Thyroid gland (tissue), 4 donors: ENCODE measurements around the gene DHRS4L2. TPM values are rescaled to one million over a fixed set of nuclear protein-coding genes. Genes with fewer than 3 reads are reported as not detected.
"Not testable (repeated sequence)": the region's sequence is repeated elsewhere in the genome, so short reads cannot be mapped to it uniquely, and the experiment has no call there.

Experiments used
- DNase-seq, 2 donors: peaks; one replicate each; pipeline ENCODE4 v3.0.0-alpha.2; 2019
- H3K27ac ChIP-seq, 3 donors: fragments of 200-600 bp; sonication (generic); 1 replicate in 2 of 3; 2 replicates in 1 of 3; pipeline ENCODE4 v1.5.1; 2016 to 2019; ENCODE audit warnings: mild to moderate bottlenecking in 1 of 3, moderate library complexity in 1 of 3
- H3K27me3 ChIP-seq: fragments of 200-600 bp; sonication (generic); one replicate; pipeline ENCODE4 v1.5.1; 2019
- H3K36me3 ChIP-seq, 2 donors: fragments of 200-600 bp; sonication (generic); one replicate each; pipeline ENCODE4 v1.5.1; 2016 to 2019
- H3K4me1 ChIP-seq, 2 donors: fragments of 200-600 bp; sonication (generic); one replicate each; pipeline ENCODE4 v1.5.1; 2017 to 2019
- H3K4me3 ChIP-seq, 3 donors: fragments of 200-600 bp; sonication (generic); replicated peaks in 1 of 3; 1 replicate in 2 of 3; 2 replicates in 1 of 3; pipeline ENCODE4 v1.5.1; 2016; ENCODE audit warnings: mild to moderate bottlenecking in 1 of 3
- H3K9me3 ChIP-seq: fragments of 200-600 bp; sonication (generic); one replicate; pipeline ENCODE4 v1.5.1; 2017
- WGBS, 2 donors: methylation state at CpG; one replicate each; pipeline ENCODE4 v1.1.5; 2017; 5-methylcytosine and 5-hydroxymethylcytosine counted together
- intact Hi-C: fragments of 100-400 bp; cut with DNase I; formaldehyde crosslinking; loops from one replicate; pipeline ENCODE4 v1.15.1; 2023
- total RNA-seq, 4 donors: library from RNA; depleted of rRNA; stranded (reverse); fragments of >200 nt; gene quantifications; one replicate each; pipeline ENCODE4 v1.2.3, GENCODE V29; 2016
- TF ChIP-seq, protein P1 (sequence below), 6 experiments: fragments of 200-600 bp in 3 of 6; fragments of 450-650 bp in 3 of 6; sonication (generic) in 3 of 6; IDR thresholded peaks; one replicate each; pipeline ENCODE4 v1.5.1; 2016 to 2019; ENCODE audit warnings: antibody characterized with exemption in 6 of 6, mild to moderate bottlenecking in 2 of 6, inconsistent platforms in 1 of 6, moderate library complexity in 1 of 6

Gene DHRS4L2
- total RNA-seq, 4 donors from 2014 or later: 4.7 to 27.1 (median 12.6) TPM

DNA sequence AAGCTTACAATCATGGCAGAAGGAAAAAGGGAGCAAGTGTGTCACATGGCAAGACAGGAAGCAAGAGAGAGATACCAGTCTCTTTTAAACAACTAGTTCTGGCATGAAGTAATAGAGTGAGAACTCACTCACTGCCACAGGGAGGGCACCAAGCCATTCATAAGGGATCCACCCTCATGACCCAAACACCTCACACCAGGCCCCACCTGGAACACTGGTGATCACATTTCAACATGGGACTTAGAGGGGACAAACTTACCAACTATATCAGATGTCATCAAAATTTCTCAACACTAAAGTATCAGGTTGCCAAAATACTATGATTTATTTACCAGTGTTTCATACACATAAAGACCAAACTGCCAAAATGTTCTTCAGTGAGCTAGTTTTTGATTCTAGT lies 27.8 kb upstream of the DHRS4L2 start:
- H3K27ac ChIP-seq, intact Hi-C loops, H3K4me1 ChIP-seq, H3K27me3 ChIP-seq, H3K36me3 ChIP-seq, H3K9me3 ChIP-seq, H3K4me3 ChIP-seq, DNase-seq: not testable (repeated sequence)

DNA sequence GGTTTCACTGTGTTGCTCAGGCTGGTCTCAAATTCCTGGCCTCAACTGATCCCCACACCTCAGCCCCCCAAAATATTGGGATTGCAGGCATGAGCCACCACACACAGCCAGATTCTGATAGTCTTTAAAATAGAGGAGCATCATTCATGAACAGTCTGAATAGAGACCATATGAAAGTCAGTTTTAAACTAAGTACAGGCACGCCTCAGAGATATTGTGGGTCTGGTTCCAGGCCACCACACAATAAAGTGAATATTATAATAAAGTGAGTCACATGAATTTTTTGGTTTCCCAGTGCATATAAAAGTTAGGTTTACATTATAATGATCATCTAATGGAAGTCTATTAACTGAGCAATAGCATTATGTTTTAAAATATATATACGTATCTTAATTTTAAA lies 27.0 kb upstream of the DHRS4L2 start:
- intact Hi-C loops, H3K27me3 ChIP-seq: not testable (repeated sequence)
- 100% methylated on average over 1 of the region's 2 CpGs; no CpG with 5 or more reads in 1 of the 2 donors for WGBS, 2 donors

DNA sequence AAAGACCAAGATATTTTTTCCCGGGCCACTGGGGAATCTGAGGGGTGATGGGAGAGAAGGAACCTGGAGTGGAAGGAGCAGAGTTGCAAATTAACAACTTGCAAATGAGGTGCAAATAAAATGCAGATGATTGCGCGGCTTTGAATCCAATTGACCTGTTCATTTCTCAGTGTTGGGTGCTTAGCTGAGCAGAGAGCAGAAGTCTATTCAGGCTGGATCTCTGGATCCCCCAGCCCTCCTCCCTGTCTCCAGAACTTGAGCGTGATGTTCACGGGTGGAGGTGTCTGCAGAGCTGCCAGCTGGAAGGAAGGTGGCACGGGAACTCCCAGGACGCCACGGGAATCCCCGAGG lies 19.6 kb upstream of the DHRS4L2 start:
- intact Hi-C loops, H3K4me3 ChIP-seq: not testable (repeated sequence)
- WGBS, 2 donors: no CpG with 5 or more reads among the region's 9 CpGs

More for the DNA sequence above, 27.0 kb upstream of the DHRS4L2 start:
- DNase-seq, H3K4me1 ChIP-seq, H3K36me3 ChIP-seq, H3K4me3 ChIP-seq, H3K9me3 ChIP-seq, H3K27ac ChIP-seq: not testable (repeated sequence)

DNA sequence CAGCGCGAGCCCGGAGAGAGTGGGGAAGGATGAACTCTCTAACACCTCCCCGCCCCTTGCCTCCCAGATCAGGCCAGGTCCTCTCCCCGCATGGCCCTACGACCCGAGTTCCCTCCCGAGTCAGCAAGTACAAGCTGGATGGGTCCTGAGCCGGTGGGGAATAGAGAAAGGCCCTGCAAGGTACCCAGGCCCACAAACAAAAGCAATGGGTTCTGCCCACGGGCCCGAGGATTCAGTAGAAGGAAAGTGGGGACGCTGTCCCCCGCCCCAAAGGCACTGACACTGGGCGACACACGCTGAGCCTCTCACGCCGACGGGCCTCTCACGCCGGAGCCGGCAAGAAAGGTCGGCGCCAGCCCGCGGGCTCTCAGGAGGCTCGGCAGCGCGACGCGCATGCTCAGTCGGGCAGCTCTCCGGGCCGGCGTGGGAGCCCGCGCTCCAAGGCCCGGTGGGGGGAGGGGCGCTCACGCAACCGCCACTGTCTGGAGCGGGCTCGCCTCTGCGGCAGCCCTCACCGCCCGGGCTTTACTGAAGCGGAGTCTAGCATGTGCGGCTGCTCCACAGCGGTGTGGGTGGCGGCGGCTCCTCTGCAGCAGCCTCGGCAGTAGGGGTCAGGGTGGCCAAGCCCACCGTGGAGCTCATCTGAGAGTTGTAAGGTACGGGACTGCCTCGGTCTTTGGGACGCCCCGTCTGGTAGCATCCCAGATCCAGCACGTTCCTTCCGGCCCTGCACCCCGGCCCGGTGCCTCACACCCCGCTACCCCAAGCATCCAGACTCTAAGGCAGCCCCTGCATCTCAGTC lies 19.0 kb upstream of the DHRS4L2 start:
- H3K27me3 ChIP-seq, H3K9me3 ChIP-seq, H3K4me1 ChIP-seq, intact Hi-C loops, H3K36me3 ChIP-seq: not testable (repeated sequence)
- H3K4me3 ChIP-seq: peak overlapping the region in 1 of 3 donors; percentile 50
- DNase-seq: peak; percentile 42 to 61
- peak overlapping the region in 1 of 3 donors; percentile 65 for H3K27ac ChIP-seq
- 0% methylated on average over 19 of the region's 61 CpGs; no CpG with 5 or more reads in 1 of the 2 donors for WGBS, 2 donors

More for the DNA sequence above, 19.6 kb upstream of the DHRS4L2 start:
- not testable (repeated sequence) for H3K4me1 ChIP-seq, H3K27me3 ChIP-seq, H3K27ac ChIP-seq, H3K36me3 ChIP-seq, H3K9me3 ChIP-seq, DNase-seq

DNA sequence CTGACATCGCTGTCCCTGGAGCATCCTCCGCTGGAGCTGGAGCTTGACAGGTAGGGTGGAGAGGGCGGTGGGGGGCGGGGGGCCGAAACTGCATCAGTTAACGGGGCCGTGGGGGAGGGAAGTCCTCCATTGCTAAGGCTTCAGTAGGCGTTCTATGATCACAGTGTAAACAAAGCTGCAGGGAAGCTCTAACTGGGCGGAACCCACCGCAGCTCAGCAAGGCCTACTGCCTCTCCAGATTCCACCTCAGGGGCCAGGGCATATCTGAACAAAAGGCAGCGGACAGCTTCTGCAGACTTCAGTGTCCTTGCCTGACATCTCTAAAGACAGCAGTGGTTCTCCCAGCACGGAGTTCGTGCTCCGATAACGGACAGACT lies 18.5 kb upstream of the DHRS4L2 start:
- DNase-seq, H3K4me1 ChIP-seq, H3K9me3 ChIP-seq, H3K36me3 ChIP-seq, intact Hi-C loops, H3K27me3 ChIP-seq, H3K27ac ChIP-seq: not testable (repeated sequence)
- WGBS, 2 donors: no CpG with 5 or more reads among the region's 15 CpGs
- H3K4me3 ChIP-seq: peak overlapping the region in 1 of 3 donors; percentile 50

DNA sequence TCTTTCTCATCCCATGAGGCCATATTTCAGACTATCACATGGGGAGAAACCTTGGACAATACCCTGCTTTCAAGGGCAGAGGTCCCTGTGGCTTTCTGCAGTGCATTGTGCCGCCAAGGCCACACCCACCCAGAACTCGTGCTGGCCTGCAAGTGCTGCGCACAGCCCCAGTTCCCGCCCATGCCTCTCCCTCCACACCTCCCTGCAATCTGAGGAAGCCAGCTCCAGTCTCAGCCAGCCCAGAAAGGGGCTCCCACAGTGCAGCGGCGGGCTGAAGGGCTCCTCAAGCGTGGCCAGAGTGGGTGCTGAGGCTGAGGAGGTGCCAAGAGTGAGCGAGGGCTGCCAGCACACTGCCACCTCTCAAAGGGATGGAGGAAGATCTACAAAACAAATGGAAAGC lies 15.6 kb upstream of the DHRS4L2 start:
- H3K4me3 ChIP-seq, H3K9me3 ChIP-seq, H3K4me1 ChIP-seq, intact Hi-C loops, H3K27me3 ChIP-seq, H3K27ac ChIP-seq, H3K36me3 ChIP-seq, DNase-seq: not testable (repeated sequence)
- 75 to 88% methylated on average over 4 to 6 of the region's 8 CpGs for WGBS, 2 donors

DNA sequence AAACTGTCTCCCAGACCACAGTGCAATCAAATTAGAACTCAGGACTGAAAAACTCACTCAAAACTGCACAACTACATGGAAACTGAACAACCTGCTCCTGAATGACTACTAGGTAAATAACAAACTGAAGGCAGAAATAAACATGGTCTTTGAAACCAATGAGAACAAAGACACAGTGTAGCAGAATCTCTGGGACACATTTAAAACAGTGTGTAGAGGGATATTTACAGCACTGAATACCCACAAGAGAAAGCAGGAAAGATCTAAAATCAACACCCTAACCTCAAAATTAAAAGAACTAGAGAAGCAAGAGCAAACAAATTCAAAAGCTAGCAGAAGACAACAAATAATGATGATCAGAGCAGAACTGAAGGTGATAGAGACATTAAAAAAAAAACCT lies 14.7 kb upstream of the DHRS4L2 start:
- not testable (repeated sequence) for DNase-seq, H3K27ac ChIP-seq, H3K4me3 ChIP-seq, H3K4me1 ChIP-seq, H3K27me3 ChIP-seq, H3K9me3 ChIP-seq, H3K36me3 ChIP-seq
- intact Hi-C loops: loop anchor here (2.0 kb wide), 1 partner anchor 41 kb away; no protein-coding TSS in a partner anchor

DNA sequence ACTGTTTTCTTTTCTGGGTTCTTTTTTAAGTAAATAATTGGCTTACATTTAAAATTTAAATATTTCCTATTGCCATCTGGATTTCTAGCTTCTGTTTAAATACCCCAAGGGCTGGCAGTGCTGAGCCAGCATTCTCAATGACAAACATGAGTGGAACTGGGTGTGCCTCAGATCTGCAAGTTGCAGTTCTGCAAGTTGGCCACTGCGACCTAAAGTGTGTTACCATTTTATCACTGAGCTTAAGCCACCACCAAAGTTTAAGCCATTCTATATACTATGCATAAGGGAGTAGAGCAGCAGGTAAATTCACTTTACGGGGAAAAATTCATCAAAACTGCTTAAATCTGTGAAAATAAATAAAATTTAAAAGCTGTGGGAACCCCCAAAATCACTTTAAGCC lies 11.5 kb upstream of the DHRS4L2 start:
- TF ChIP-seq, protein P1, sequence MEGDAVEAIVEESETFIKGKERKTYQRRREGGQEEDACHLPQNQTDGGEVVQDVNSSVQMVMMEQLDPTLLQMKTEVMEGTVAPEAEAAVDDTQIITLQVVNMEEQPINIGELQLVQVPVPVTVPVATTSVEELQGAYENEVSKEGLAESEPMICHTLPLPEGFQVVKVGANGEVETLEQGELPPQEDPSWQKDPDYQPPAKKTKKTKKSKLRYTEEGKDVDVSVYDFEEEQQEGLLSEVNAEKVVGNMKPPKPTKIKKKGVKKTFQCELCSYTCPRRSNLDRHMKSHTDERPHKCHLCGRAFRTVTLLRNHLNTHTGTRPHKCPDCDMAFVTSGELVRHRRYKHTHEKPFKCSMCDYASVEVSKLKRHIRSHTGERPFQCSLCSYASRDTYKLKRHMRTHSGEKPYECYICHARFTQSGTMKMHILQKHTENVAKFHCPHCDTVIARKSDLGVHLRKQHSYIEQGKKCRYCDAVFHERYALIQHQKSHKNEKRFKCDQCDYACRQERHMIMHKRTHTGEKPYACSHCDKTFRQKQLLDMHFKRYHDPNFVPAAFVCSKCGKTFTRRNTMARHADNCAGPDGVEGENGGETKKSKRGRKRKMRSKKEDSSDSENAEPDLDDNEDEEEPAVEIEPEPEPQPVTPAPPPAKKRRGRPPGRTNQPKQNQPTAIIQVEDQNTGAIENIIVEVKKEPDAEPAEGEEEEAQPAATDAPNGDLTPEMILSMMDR (IDR thresholded peaks at IDR 0.05): peak in 3 of 6 experiments; percentile 29 to 56 (median 38)
- H3K4me3 ChIP-seq, H3K4me1 ChIP-seq, H3K27me3 ChIP-seq, H3K27ac ChIP-seq, H3K9me3 ChIP-seq, intact Hi-C loops, H3K36me3 ChIP-seq: not testable (repeated sequence)
- peak; percentile 32 to 34 for DNase-seq
- 49 to 64% methylated on average over 2 of the region's 2 CpGs for WGBS, 2 donors

DNA sequence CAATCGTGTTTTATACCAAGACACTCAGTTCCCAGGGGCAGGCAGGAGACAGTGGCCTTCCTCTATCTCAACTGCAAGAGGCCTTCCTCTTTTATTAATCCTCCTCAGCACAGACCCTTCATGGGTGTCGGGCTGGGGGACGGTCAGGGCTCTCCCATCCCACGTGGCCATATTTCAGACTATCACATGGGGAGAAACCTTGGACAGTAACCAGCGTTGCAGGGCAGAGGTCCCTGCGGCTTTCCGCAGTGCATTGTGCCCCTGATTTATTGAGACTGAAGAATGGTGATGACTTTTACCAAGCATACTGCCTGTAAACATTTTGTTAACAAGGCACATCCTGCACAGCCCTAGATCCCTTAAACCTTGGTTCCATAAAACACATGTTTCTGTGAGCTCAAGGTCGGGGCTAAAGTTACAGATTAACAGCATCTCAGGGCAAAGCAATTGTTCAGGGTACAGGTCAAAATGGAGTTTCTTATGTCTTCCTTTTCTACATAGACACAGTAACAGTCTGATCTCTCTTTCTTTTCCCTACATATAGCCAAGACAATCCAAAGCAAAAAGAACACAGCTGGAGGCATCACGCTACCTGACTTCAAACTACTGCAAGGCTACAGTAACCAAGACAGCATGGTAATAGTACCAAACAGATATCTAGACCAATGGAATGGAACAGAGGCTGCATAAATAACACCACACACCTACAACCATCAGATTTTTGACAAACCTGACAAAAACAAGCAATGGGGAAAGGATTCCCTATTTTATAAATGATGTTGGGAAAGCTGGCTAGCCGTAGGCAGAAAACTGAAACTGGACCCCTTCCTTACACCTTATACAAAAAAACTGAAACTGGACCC lies 6.5 kb upstream of the DHRS4L2 start:
- H3K36me3 ChIP-seq, DNase-seq, H3K27me3 ChIP-seq, H3K4me1 ChIP-seq, intact Hi-C loops, H3K27ac ChIP-seq, H3K9me3 ChIP-seq, H3K4me3 ChIP-seq: not testable (repeated sequence)
- 96 to 97% methylated on average over 7 to 10 of the region's 10 CpGs for WGBS, 2 donors
